Body of pancreas (tissue), 4 donors: ENCODE data around the gene HTRA3.

Experiments
- CTCF ChIP-seq, 7 experiments: fragments of 450-650 bp in 4 of 7; fragments of 200-600 bp in 3 of 7; sonication (generic) in 3 of 7; IDR thresholded peaks; one replicate each; pipeline ENCODE4 v1.5.1; 2016 to 2019; ENCODE audit warnings: antibody characterized with exemption in 7 of 7
- POLR2A ChIP-seq, 3 donors: fragments of 450-650 bp; IDR thresholded peaks; one replicate each; pipeline ENCODE4 v1.6.1; 2016; ENCODE audit warnings: antibody characterized with exemption in 3 of 3, mild to moderate bottlenecking in 2 of 3

- TF ChIP-seq CTCF (IDR thresholded peaks at IDR 0.05), result peak in 3 of 7 experiments; percentile 16 to 21 (median 19)
- TF ChIP-seq POLR2A (IDR thresholded peaks at IDR 0.05), result no peak
These were observed 46.1 kb downstream of the HTRA3 start for GRCh38 chr4:8315435-8316250.
